HepG2 (cell line): Measurements from ENCODE around the gene SRSF3. TPM values are rescaled to one million over a fixed set of nuclear protein-coding genes. Genes with fewer than 3 reads are reported as not detected.

Experiments
- DPF2 ChIP-seq: sonication (generic); formaldehyde crosslinking; IDR thresholded peaks from 2 replicates; pipeline ENCODE4 v1.4.0; 2020; ENCODE audit warnings: mild to moderate bottlenecking, low read depth, missing genetic modification reagents, borderline replicate concordance
- GATAD2A ChIP-seq: IDR thresholded peaks from 2 replicates; pipeline ENCODE4 v1.6.1; 2016
- MXD4 ChIP-seq: IDR thresholded peaks from 2 replicates; pipeline ENCODE4 v1.6.1; 2016; ENCODE audit warnings: mild to moderate bottlenecking, missing biosample characterization, missing genetic modification reagents
- POLR2AphosphoS2 ChIP-seq: IDR thresholded peaks from 2 replicates; pipeline ENCODE4 v1.6.1; 2011; ENCODE audit warnings: low read depth, low read length, improper control_type of control experiment
- ZMAT3 ChIP-seq: sonication (generic); formaldehyde crosslinking; conservative IDR thresholded peaks from 2 replicates; pipeline ENCODE4 v1.7.0; 2021; ENCODE audit warnings: missing genetic modification reagents
- ZMYM2 ChIP-seq: sonication (generic); formaldehyde crosslinking; IDR thresholded peaks from 2 replicates; pipeline ENCODE4 v1.8.0; 2022; ENCODE audit warnings: mild to moderate bottlenecking, missing genetic modification reagents
- ZMYM4 ChIP-seq: sonication (generic); formaldehyde crosslinking; IDR thresholded peaks from 2 replicates; pipeline ENCODE4 v1.8.1; 2023; ENCODE audit warnings: mild to moderate bottlenecking, missing genetic modification reagents
- ZNF274 ChIP-seq: sonication (generic); formaldehyde crosslinking; IDR thresholded peaks from 2 replicates; pipeline ENCODE4 v1.5.1; 2020; ENCODE audit warnings: mild to moderate bottlenecking, missing genetic modification reagents
- ZNF382 ChIP-seq: sonication (generic); formaldehyde crosslinking; IDR thresholded peaks from 2 replicates; pipeline ENCODE4 v1.5.0; 2020; ENCODE audit warnings: missing genetic modification reagents, mild to moderate bottlenecking, borderline replicate concordance
- ZNF780A ChIP-seq: sonication (generic); formaldehyde crosslinking; IDR thresholded peaks from 2 replicates; pipeline ENCODE4 v1.8.0; 2022; ENCODE audit warnings: mild to moderate bottlenecking, missing genetic modification reagents, moderate library complexity
- ZNF816 ChIP-seq: sonication (generic); formaldehyde crosslinking; IDR thresholded peaks from 2 replicates; pipeline ENCODE4 v1.8.0; 2022; ENCODE audit warnings: missing genetic modification reagents, mild to moderate bottlenecking, borderline replicate concordance
- polyA plus RNA-seq, 8 experiments: library from polyadenylated mRNA; depleted of rRNA in 3 of 8; stranded (reverse) in 7 of 8; unstranded in 1 of 8; fragments of >200 nt; fragmentation: Illumina TruSeq in 4 of 8; extraction: Trizol in 4 of 8; gene quantifications; 2 replicates each; pipeline versions ENCODE4 v1.2.1 to v1.2.3, GENCODE V29; 2011 to 2016; ENCODE audit warnings: low read depth in 4 of 8, missing spikeins in 1 of 8, mixed read lengths in 1 of 8; ENCODE audit not compliant: insufficient read depth in 1 of 8
- total RNA-seq, 5 experiments: library from RNA; depleted of rRNA; stranded (reverse); fragments of >200 nt; fragmentation: Illumina TruSeq; extraction: Trizol; gene quantifications; 2 replicates each; pipeline ENCODE4 v1.2.3, GENCODE V29; 2016; ENCODE audit warnings: low read depth in 1 of 5
- TF ChIP-seq, protein P1 (sequence below): sonication (generic); formaldehyde crosslinking; IDR thresholded peaks from 2 replicates; pipeline ENCODE4 v1.4.0; 2020; ENCODE audit warnings: mild to moderate bottlenecking, missing genetic modification reagents
- TF ChIP-seq, protein P2 (sequence below): sonication (generic); formaldehyde crosslinking; conservative IDR thresholded peaks from 2 replicates; pipeline ENCODE4 v1.8.1; 2023; ENCODE audit warnings: missing genetic modification reagents
- TF ChIP-seq, protein P3 (sequence below): sonication (generic); formaldehyde crosslinking; IDR thresholded peaks from 2 replicates; pipeline ENCODE4 v1.9.0; 2021; ENCODE audit warnings: missing genetic modification reagents, mild to moderate bottlenecking, borderline replicate concordance
- TF ChIP-seq, protein P4 (sequence below): sonication (generic); formaldehyde crosslinking; IDR thresholded peaks from 2 replicates; pipeline ENCODE4 v1.4.0; 2020; ENCODE audit warnings: missing genetic modification reagents, mild to moderate bottlenecking, borderline replicate concordance
- TF ChIP-seq, protein P5 (sequence below): sonication (generic); formaldehyde crosslinking; conservative IDR thresholded peaks from 2 replicates; pipeline ENCODE4 v1.8.0; 2022; ENCODE audit warnings: mild to moderate bottlenecking, moderate library complexity, missing genetic modification reagents
- TF ChIP-seq, protein P6 (sequence below): sonication (generic); formaldehyde crosslinking; IDR thresholded peaks from 2 replicates; pipeline ENCODE4 v1.5.0; 2020; ENCODE audit warnings: mild to moderate bottlenecking, missing genetic modification reagents

The SRSF3 gene
- total and polyA plus RNA-seq, 2 of the 13 experiments (the other 11 are each of a cell fraction or from before 2014, with no cell fraction given): 206 to 684 TPM

DNA sequence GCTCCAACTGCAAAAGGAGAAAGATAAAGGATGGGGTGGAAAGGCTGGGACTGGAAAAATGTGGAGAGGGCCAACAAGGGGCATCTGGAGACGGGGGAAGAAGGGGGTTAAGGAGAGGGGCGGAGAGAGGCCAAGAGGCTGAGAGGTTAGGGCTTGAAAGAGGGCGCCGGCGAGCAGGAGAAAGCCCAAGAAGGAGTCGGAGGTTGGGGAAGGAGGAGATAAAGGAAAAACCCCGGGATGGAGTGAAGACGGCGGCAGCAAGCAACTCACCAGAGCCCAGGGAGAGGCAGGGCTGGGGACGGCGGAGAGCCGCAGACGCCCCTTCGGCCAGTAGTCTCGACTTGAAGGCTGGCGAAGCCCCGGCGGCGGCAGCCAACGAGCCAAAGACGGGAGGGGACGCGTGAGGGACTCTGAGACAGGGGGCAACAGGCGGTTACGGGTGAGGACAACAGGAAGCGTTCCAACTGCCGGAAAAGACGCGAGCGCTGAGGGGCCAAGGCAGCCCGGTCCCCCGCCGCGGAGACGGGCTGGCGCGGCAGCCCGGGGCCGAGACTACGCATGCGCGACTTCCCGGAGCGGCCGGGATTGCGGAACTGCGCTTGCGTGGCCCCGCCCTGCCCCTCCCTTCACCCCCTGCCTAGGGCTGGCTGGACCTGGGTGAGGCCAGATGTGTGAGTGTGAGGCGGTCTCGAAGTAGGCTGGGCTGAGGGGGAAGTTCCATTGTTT lies 47.1 kb upstream of the SRSF3 start, which contains the start of gene STK38 (continued):
- TF ChIP-seq, protein P1, sequence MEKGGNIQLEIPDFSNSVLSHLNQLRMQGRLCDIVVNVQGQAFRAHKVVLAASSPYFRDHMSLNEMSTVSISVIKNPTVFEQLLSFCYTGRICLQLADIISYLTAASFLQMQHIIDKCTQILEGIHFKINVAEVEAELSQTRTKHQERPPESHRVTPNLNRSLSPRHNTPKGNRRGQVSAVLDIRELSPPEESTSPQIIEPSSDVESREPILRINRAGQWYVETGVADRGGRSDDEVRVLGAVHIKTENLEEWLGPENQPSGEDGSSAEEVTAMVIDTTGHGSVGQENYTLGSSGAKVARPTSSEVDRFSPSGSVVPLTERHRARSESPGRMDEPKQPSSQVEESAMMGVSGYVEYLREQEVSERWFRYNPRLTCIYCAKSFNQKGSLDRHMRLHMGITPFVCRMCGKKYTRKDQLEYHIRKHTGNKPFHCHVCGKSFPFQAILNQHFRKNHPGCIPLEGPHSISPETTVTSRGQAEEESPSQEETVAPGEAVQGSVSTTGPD (CRISPR knock-in tag): no peak
- TF ChIP-seq ZMYM4 (CRISPR knock-in tag): no peak
- TF ChIP-seq ZMYM2: no peak
- TF ChIP-seq POLR2AphosphoS2: no peak
- TF ChIP-seq GATAD2A (CRISPR knock-in tag): peak; percentile 41
- TF ChIP-seq ZNF816 (CRISPR knock-in tag): no peak
- TF ChIP-seq, protein P2, sequence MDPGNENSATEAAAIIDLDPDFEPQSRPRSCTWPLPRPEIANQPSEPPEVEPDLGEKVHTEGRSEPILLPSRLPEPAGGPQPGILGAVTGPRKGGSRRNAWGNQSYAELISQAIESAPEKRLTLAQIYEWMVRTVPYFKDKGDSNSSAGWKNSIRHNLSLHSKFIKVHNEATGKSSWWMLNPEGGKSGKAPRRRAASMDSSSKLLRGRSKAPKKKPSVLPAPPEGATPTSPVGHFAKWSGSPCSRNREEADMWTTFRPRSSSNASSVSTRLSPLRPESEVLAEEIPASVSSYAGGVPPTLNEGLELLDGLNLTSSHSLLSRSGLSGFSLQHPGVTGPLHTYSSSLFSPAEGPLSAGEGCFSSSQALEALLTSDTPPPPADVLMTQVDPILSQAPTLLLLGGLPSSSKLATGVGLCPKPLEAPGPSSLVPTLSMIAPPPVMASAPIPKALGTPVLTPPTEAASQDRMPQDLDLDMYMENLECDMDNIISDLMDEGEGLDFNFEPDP (CRISPR knock-in tag): no peak
- TF ChIP-seq, protein P3, sequence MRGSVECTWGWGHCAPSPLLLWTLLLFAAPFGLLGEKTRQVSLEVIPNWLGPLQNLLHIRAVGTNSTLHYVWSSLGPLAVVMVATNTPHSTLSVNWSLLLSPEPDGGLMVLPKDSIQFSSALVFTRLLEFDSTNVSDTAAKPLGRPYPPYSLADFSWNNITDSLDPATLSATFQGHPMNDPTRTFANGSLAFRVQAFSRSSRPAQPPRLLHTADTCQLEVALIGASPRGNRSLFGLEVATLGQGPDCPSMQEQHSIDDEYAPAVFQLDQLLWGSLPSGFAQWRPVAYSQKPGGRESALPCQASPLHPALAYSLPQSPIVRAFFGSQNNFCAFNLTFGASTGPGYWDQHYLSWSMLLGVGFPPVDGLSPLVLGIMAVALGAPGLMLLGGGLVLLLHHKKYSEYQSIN (CRISPR knock-in tag): no peak
- TF ChIP-seq ZNF780A: no peak
- TF ChIP-seq DPF2: no peak
- TF ChIP-seq MXD4 (CRISPR knock-in tag): 0 out of 2 replicates have a peak, but pooled peaks have one; percentile 47
- TF ChIP-seq, protein P4, sequence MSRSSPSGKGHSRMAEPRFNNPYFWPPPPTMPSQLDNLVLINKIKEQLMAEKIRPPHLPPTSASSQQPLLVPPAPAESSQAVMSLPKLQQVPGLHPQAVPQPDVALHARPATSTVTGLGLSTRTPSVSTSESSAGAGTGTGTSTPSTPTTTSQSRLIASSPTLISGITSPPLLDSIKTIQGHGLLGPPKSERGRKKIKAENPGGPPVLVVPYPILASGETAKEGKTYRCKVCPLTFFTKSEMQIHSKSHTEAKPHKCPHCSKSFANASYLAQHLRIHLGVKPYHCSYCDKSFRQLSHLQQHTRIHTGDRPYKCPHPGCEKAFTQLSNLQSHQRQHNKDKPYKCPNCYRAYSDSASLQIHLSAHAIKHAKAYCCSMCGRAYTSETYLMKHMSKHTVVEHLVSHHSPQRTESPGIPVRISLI (CRISPR knock-in tag): peak; percentile 32; the same call in 1 of the 2 replicates
- peak; percentile 90; the same call in 1 of the 2 replicates for TF ChIP-seq ZNF274 (CRISPR knock-in tag)
- TF ChIP-seq ZMAT3 (CRISPR knock-in tag): no peak; the same call in none of the 2 replicates
- TF ChIP-seq, protein P5, sequence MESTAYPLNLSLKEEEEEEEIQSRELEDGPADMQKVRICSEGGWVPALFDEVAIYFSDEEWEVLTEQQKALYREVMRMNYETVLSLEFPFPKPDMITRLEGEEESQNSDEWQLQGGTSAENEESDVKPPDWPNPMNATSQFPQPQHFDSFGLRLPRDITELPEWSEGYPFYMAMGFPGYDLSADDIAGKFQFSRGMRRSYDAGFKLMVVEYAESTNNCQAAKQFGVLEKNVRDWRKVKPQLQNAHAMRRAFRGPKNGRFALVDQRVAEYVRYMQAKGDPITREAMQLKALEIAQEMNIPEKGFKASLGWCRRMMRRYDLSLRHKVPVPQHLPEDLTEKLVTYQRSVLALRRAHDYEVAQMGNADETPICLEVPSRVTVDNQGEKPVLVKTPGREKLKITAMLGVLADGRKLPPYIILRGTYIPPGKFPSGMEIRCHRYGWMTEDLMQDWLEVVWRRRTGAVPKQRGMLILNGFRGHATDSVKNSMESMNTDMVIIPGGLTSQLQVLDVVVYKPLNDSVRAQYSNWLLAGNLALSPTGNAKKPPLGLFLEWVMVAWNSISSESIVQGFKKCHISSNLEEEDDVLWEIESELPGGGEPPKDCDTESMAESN (CRISPR knock-in tag): peak; percentile 46; the same call in 1 of the 2 replicates
- TF ChIP-seq, protein P6, sequence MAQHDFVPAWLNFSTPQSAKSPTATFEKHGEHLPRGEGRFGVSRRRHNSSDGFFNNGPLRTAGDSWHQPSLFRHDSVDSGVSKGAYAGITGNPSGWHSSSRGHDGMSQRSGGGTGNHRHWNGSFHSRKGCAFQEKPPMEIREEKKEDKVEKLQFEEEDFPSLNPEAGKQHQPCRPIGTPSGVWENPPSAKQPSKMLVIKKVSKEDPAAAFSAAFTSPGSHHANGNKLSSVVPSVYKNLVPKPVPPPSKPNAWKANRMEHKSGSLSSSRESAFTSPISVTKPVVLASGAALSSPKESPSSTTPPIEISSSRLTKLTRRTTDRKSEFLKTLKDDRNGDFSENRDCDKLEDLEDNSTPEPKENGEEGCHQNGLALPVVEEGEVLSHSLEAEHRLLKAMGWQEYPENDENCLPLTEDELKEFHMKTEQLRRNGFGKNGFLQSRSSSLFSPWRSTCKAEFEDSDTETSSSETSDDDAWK: no peak
- no peak for TF ChIP-seq ZNF382
